ENCODE results near the gene COL2A1.

COL2A1 gene

DNA sequence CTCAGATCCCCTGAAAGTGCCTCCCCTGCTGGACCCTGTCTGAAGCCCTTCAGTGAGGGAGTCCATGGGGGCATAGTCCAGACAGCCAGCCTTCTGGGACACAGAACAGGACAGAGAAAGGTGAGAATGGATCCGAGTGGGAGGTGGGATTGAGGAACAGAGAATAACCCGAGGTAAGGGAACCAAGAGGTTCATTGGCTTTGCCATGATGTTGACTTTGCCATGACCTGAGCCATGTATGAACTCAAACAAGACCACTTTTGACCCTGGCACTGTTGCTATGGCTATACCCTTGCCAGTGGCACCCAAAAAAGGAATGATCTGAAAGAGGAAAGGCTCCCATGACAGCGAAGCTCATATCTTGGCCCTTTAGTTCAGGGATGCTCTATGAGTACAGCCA lies 76.9 kb downstream of the COL2A1 start:
- no peak overlapping the region for H3K4me3 Mint-ChIP-seq
- H3K9me3 Mint-ChIP-seq (ENCODE audit: low read depth): no peaks in the 10 kb centered on the region
- H3K27ac Mint-ChIP-seq: no peak overlapping the region
- H3K36me3 Mint-ChIP-seq: no peaks in the 10 kb centered on the region
- H3K4me1 Mint-ChIP-seq (ENCODE audit: low read depth): no peaks in the 10 kb centered on the region
- peaks cover 4% of the 10 kb centered on the region for H3K27me3 Mint-ChIP-seq

All from activated naive CD8-positive, alpha-beta T cell (primary cell).